GM19324 (cell line): ENCODE data around the gene ZNF664.

Source experiments
- ATAC-seq: cut with Tn5 transposase; IDR thresholded peaks from one replicate; pipeline ENCODE4 v1.9.1; 2021; ENCODE audit warnings: mild to moderate bottlenecking, moderate library complexity; ENCODE audit not compliant: unreplicated experiment, low FRiP score

Gene ZNF664

DNA sequence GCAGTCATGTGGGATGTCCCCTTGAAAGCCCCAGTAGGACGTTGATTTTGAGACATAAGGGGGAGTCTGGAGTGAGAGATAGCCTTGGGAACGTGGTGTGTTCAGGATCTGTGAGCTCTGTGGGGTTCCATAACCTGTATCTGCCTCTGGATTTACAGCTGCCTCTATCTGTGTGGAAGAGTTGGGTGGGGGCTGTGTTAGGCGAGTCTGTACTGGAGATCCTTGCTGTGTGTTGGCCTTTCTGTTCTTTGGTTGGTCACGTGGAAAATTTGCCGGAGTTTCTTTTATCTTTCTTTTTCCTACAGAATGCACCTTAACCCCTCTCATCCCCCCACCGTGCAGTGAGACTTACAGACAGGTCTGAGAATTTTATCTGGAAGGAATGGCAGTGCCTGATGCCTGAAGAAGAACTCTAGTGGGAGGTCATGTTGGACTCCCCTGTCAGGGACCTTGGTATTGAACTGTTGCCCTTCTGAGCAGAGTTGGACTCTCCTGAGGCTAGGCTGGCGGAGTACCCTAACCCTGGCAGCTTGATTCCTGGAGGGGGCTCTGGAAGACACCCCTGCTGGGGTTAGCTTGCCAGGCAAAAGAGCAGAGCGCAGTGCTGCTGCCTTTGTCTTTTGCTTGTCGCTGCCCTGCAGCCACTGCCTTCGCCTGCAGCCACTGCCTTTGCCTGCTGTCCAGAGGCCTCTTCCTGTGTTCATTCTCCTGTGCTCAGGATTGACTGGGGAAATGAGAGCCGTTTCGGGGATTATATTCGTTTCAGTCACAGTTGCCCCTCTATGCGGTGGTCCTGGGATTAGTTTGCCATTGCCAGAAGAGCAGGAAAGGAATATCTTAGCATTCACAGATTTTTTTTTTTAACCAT, 34.1 kb downstream of the ZNF664 start:
- no peak for ATAC-seq

DNA sequence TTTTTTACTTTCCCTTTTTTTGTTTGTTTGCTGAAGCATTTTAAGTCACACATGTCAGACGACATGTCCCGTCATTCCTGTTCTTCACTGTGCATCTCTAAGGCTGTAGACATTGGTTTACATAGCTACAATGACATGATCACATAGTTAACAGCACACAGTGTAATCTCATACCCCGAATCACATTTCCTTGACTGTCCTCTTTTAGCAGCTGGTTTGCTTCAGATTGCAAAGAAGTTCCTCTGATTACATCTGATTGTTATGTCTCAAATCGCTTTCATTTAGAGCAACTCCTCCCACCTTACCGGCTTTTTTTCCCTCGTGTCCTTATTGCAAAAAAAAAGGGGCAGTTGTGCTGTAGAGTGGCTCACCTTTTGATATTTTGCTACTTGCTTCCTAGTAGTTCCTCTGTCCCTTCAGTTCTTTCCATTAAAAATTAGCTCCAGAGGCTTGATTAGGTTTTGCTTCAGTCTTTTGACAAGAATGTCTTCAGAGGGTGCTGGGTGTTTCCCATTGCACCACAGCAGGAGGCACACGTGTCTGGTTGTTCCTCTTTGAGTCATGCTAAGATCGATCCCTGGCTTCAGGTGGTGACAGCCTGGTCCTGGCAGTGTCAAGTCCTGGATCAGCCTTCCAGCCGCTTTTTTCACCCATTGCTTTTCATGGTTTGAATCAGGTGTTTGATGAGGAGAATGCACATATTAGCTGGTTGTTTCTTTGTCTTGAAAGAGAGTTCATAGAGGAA, 35.0 kb downstream of the ZNF664 start:
- ATAC-seq, result no peak

DNA sequence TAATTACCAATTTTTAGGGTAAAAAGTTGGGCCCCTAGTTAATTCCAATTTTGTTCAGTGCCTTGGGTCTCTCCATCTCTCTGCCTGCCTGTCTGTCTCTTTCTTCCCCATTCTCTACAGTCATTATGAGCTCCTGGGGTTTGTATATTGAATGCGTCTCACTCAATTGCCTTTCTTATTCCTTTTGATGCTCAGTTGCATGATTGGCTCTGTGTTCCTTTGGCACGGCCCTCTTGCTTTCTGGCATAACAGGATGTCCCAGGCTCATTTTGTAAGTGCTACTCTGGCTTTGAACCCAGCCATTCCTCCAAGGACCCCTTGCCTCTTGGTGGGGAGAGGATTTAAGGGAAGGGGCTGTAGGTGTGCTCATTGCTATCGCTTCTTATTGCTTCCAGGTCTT, 35.6 kb downstream of the ZNF664 start:
- no peak for ATAC-seq

DNA sequence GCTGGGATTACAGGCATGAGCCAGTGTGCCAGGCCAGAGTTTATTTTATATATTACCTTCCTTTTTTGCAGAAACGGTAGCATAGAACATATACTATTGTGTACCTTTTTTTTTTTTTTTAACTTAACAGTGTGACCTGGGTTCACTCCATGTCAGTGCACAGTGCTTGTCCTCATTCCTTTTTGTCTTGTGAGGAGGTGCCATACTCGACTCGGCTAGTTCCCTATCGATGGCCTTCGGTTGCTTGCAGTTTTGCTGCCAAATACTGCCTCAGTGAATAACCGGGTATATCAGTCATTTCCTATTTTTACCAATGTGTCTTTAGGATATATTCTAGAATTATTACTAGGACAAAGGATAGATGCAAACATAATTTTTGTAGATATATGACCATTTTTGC, 36.8 kb downstream of the ZNF664 start:
- ATAC-seq, result no peak

- ATAC-seq, result no peak
Measured at GRCh38 chr12:124010687-124011086, 37.7 kb downstream of the ZNF664 start.

GRCh38 chr12:124011435-124012115, 38.6 kb downstream of the ZNF664 start:
- no peak for ATAC-seq

GRCh38 chr12:124013073-124013472, 40.1 kb downstream of the ZNF664 start:
- ATAC-seq, result no peak

- ATAC-seq, result no peak
Measured at GRCh38 chr12:124015494-124016461, 42.8 kb downstream of the ZNF664 start.

DNA sequence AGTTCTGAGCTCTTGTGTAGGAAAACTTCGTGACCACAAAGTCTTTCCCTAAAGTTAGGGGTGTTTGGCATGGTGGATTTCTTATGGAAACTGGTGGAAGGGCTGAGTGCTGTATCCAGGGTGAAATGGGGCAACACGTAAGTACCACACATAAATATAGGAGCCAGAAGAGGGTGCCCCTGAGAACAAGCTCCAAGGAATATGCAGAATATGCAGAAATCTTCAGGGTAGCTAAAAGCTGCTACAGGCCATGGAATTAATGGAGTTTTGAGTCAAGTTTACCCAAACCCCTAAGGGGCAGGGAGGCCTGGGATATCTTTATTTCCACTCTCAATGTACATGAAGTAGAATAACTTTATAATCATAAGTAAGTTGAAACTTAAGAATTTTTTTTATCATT, 44.0 kb downstream of the ZNF664 start:
- ATAC-seq, result no peak

DNA sequence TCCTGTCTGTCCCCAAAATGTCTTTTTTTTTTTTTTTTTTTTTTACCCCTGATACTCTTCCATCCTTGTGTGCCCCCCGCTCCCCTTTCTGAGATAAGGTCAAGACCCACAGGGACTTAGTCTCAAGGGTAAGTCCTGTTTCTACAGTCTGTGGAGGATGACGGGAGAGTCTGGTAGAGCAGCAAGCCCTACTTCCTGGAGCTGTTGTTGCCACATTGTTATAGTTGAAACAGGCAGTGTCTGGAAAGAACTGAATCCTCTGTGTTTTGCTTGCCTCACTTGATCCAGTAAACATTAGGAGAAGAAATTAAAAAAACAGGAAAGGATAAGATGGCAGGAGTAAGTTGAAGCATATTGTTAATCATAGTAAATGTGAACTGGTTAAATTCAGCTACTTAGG, 45.5 kb downstream of the ZNF664 start:
- ATAC-seq, result no peak

GRCh38 chr12:124019115-124019514, 46.1 kb downstream of the ZNF664 start:
- ATAC-seq, result no peak

GRCh38 chr12:124020514-124020949, 47.5 kb downstream of the ZNF664 start:
- no peak for ATAC-seq

DNA sequence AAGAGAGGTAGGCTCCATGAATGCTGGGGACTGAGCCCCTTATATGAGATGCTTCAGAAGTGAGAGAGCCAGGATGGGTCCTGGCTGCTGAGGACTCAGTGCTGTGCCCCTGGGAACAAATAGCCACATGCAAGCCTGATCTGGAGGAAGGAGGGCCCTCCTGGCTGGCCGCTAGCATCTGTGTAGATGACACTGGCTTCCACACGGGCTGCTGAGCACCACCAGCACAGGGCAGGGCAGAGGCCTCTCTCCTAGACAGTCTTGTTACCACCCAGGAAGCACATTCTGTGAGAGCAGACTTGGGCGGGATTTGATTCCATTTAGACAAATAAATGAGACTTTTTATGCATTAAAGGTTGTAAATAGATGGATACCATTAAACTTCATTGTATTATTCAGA, 48.0 kb downstream of the ZNF664 start:
- ATAC-seq, result no peak

DNA sequence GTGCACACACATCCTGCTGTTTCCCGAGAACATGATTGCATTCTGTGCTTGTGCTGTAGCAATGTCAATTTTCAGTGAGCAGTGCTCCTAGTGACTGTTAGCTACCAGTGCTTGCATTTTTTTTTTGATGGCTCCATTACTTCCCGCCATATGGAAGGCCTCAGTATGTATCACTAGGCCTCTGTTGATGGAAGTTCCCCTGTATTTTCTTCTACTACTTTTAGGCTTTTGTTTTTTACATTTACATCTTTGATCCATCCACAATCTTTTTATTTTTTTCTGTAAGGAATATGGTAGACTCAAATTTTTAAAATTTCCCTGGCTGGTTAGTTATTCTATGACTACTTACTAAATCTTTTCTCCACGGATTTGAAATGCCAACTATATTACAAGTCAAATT, 49.1 kb downstream of the ZNF664 start:
- ATAC-seq, result no peak

DNA sequence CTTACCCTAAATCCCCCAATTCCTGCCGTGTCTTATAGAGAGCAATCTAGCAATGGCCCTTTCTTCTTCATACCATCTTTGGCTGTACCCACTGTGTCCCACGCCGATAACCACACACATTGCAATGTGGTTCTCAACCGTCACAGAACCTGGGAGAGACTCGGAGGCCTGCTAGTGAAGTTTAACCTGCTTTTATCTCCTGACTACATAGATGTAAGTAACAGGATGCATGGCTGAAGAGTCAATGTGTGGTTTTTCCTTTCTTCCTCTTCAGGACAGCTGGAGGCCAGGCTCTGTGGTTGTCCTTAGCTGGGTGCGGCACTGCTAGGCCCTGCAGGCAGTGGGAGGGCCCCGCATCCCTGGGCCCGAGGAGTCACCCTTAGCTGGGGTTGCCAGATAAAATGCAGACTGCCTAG, 51.3 kb downstream of the ZNF664 start:
- no peak for ATAC-seq

DNA sequence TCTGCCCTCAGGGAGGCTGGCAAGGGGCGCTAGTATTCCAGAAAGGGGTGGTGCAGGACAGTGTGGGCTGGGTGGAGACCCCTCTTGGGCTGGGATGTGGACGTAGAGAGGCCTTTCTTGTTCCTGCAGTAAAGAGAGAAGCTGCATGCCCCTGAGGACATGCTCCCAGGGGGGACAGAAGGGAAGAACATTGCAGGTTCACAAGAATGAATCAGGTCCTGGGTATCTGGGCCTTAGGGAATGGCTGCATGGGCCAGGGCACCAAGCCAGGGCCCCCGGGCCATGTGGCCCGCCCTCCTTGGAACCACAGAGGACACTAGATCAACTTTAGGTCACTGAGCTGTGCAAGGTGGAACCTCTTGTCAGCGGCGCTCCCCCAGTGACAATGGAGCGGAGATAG, 51.8 kb downstream of the ZNF664 start:
- ATAC-seq, result no peak

DNA sequence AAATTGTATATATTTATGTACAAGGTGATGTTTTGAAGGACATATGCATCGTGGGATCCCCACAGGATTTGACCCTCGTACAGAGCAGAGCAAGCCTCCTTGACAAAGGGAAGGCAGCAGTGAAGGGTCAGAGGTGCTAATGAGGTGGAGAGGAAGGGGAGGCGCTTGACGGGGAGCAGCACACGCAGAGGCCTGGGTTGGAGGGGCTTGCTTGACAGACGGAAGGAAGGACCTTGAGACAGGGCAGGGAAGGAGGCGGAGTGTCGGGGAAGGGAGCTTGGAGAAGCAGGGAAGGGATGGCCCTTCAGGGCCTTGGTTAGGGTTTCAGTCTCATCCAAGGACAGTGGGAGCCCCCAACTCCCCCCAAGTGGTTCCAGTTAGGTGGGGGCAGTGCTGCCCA, 52.6 kb downstream of the ZNF664 start:
- no peak for ATAC-seq

DNA sequence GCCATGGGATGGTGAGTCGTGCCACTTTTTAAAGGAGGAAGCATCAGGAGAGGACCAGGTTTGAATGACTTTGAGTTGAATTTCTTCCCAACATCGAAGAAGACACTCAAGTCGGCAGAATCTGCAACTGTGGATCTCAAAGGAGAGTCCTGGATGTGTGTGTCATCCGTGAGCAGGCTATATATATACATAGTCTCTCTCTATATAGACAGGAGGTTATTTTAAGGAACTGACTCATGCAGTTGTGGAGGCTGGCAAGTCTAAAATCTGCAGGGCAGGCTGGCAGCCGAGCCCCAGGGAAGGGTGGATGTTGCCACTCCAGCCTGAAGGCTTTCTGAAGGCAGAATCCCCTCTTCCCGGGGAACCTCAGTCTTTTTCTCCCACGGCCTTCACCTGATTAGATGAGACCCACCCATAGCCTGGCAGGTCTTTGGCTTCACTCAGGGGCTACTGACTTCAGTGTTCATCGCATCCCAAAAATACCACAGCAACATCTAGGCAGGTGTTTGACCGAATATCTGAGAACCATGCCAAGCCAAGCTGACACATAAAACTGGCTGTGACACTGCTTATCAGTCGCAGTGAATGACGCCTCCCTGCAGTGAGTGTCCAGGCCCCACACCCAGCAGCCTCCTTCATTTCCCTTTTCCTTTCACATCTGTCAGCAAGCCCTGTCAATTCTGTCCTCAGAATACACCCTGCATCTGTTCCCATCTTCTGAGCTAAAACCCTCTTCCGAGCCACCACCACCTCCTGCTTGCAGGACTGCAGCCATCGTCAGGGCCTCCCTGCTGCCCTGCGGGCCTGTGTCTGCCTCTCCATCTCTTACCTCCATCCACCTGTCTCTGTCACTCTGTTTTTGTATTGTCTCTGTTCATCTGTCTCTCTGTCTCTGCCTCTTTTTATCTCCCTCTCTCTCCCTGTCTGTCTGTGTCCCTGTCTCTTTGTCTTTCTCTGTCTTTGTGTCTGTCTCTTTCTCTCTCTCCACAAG, 54.0 kb downstream of the ZNF664 start:
- no peak for ATAC-seq
